ENCODE measurements around the gene NBPF12.
A peak's percentile ranks its signal among the peaks of the same experiment; 100 is the strongest.
"Not testable (repeated sequence)": the region's sequence is repeated elsewhere in the genome, so short reads cannot be mapped to it uniquely, and the experiment has no call there.

NBPF12 gene, protein sequence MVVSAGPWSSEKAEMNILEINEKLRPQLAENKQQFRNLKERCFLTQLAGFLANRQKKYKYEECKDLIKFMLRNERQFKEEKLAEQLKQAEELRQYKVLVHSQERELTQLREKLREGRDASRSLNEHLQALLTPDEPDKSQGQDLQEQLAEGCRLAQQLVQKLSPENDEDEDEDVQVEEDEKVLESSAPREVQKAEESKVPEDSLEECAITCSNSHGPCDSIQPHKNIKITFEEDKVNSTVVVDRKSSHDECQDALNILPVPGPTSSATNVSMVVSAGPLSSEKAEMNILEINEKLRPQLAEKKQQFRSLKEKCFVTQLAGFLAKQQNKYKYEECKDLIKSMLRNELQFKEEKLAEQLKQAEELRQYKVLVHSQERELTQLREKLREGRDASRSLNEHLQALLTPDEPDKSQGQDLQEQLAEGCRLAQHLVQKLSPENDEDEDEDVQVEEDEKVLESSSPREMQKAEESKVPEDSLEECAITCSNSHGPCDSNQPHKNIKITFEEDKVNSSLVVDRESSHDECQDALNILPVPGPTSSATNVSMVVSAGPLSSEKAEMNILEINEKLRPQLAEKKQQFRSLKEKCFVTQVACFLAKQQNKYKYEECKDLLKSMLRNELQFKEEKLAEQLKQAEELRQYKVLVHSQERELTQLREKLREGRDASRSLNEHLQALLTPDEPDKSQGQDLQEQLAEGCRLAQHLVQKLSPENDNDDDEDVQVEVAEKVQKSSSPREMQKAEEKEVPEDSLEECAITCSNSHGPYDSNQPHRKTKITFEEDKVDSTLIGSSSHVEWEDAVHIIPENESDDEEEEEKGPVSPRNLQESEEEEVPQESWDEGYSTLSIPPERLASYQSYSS (N-terminal part only)

DNA sequence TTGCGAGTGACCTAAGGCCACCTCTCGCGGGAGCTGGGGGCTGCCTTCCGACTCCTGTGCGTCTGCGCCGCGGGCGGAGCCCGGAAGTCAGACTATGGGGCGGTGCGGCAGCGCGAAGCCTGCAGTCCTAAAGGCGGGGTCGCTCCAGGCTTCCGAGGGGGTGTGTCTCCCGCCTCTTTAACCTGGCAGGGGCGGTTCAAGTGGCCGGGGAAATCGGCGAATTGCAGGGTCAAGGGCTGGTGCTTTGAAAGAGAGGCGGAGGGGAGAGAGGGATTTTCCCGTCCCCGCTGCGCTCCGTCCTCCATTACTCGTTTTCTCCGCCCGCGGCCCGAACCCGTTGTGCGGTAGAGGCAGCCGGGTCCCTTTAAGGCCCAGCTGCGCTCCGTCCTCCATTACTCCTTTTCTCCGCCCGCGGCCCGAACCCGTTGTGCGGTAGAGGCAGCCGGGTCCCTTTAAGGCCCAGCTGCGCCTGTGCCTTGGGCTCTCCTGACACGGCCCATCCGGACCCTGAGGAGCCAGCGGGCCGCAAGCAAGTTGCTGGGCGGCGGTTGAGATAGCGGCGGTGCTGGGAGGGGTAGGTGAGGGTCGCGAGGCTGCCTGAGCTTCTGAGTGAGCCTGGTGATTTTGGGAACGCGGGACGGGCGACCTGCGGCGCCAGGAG lies at the start of gene NBPF12:
Gene NBPF12 (plus strand): TSS at position 83 of the 661 bp plus-strand sequence. CDS start 21,820 bp downstream, outside the sequence.
- DNase-seq: peak; percentile 91

DNA sequence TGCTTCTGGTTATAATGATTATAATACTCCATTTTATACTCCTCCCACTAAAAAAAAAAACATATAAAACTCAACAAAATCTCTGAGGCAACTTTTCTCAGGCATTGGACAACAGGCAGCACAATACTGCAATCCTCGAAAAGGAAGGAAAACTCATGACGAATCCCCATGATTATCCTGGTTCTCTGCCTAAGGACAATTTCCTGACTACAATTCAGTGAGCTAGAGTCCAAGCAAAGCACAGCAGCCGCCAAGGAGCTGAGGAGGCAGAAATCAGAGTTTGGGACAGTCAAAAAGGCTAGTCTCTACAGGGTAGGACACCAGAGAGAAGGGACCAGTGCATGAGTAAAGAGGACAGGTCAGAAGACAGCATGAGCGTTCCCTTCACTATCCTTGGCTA lies 46.8 kb upstream of the NBPF12 start:
- not testable (repeated sequence) for DNase-seq

DNA sequence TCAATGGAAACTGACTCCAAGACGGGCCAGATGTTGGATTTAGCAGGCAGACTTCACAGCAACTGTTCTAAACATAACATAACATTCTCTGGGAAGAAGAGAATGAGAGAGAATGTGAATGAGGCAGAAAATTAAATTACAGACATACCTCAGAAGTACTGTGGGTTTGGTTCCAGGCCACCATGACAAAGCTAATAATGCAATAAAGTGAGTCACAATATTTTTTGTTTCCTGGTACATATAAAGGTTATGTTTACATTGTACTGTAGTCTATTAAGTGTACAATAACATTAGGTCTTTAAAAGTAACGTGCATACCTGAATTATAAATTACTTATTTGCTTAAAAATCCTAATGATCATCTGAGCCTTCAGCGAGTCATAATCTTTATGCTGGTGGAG lies 45.8 kb upstream of the NBPF12 start:
- DNase-seq: not testable (repeated sequence)

DNA sequence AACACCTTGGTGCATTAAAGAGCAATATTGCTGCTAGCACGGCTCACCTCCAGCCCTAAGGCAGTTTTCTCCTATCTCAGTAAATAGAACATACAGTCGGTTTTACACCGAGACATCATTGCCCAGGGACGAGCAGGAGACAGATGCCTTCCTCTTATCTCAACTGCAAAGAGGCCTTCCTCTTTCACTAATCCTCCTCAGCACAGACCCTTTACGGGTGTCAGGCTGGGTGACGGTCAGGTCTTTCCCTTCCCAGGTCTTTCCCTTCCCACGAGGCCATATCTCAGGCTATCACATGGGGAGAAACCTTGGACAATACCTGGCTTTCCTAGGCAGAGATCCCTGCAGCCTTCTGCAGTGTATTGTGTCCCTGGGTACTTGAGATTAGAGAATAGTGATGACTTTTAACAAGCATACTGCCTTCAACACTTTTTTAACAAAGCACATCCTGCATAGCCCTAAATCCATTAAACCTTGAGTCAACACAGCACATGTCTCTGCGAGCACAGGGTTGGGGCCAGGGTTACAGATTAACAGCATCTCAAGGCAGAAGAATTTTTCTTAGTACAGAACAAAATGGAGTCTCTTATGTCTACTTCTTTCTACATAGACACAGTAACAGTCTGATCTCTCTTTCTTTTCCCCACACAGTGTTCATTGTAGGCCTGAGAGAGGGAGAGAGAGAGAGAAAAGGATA lies 30.4 kb upstream of the NBPF12 start:
- DNase-seq: not testable (repeated sequence)

DNA sequence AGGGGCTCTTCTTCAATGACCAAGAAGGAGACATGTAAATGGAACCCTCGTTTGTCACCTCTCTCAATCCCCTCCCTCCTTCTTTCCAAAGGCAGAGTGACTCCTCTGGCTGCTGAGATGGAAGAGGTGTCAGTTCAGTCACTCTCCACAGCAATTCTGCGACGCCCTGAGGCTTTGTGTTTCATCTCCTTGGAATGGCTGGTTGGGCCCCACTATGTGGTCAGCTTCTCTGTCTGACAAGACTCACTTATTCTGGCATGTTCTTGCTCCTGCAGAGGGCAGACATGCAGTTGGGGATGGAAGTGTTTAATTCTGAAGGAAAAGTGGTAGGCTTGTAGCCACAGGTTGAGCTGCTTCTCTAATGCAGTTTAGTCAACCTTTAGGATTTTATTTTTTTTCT lies 25.1 kb upstream of the NBPF12 start:
- not testable (repeated sequence) for DNase-seq

DNA sequence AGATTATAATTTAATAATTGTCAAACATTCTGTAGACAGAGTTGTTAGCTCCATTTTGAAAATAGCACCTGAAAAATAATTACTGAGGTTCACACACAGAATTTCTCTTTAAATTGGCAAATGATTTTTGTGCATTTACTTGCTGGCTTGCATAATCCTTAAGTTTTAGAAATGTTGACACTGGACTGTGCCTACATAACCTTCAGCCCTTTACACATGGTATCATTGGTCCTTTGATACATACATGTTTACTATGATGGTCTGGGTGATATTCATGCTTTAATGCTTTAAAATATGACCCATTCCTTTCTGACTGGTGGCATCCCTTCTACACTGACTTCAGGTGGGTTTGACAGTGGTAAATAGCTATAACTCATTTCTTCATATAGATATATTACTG lies 17.3 kb upstream of the NBPF12 start:
- DNase-seq: not testable (repeated sequence)

DNA sequence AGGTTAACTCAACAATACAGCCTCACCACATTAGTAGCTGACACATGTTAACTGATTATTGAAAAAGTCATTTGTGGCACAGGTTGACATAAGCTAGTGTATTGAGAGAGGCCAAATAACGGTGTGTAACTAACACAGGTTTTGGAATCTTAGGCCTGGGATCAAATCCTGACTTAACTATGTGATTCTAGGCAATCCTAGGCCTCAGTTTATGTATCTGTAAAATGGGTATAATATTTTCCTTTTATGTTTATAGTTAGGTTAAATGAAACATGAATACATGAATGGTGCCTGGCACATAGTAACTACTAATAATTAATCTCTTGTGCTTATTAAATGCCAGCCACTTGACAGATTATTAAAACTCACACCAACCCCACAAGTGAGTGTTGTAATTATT lies 15.5 kb upstream of the NBPF12 start:
- DNase-seq: not testable (repeated sequence)

DNA sequence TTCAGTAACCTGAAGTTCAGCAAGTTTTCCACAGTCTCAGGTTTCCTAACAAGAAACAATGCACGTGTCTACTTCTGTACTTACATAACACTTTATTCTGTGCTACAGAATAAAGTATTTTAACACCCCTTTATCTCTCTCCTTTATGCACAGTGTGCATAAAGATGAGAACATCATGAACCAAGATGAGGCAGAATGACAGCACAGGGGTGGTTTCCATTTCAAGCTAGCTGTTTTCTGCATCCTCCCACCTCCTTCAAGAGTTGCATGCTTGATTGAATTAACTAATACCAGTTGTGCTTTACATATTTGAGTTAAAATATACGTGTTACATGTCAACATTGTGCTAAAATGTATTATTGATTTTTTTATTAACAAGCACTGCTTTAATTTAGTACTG lies 14.0 kb upstream of the NBPF12 start:
- not testable (repeated sequence) for DNase-seq

DNA sequence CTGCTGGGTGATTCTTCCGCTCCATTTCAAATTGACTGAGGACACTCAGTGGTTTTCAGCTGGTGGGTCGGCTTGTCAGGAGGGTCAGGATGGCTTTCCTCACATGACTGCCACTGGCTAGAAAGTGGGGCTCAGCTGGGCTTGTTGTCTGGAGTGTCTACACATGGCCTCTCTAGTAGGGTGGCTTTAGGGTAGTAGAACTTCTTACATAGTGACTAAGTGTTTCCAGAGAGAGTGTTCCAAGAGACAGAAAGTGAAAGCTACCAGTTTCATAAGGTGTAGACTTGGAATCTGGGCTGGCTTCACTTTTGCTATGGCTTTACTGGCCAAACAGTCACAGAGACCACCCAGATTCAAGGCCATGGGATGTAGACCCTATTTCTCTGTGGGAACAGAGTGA lies 11.7 kb upstream of the NBPF12 start:
- DNase-seq: not testable (repeated sequence)

DNA sequence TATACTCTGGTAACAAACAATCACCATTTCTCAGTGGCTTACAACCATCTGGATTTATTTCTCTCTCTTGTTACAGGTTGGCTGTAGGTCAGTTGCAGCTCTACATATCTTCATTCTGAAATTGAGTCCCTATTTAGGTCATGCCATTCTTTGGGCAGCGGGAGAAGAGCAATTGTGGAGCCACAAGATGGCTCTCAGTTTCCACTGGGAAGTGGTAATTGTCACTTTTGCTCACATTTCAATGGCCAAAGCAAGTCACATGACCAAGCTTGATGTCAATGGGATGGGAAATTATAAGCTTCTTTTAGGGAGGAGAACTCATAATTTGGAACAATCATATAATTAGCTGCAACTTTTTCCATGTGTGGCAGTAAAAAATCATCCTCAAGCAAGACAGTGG lies 7.9 kb upstream of the NBPF12 start:
- DNase-seq: not testable (repeated sequence)

DNA sequence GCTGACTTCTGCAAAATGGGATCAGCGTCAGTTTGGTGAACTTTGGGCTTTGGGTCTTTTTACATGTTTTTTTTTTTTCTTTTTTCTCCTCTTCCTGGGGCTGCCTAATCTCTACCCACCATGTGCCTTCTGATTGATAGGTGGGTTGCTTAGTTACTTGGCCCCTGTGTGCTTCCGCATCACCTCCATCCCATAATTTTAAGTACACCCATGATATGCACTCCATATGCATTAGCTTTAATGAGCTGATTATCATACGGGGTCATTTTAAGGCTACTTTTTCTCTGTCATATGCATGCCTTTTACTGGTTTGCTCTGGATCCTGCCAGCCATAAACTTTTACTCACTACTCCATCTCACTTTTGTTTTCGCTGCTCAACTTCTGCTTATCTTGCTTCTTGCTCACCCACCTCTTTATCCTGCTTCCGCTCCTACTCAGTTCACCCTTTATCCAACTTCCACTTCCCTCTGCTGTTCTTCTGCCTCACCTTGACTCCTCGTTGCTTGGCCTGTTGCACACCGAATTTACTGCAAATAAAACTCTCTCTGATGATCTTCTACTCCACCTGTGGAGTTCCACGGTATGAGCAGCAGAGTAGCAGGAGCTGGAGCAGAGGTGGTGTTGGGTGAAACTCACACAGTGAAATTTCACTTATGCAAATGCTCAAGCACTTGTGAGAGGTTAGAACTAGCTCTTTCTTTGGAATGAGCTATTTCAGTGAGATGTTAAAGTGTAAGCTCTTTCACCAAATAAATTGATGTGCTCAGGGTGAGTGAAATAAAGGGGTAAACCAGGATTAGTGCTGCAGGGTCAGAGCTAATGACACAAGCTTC lies 3.5 kb upstream of the NBPF12 start:
- not testable (repeated sequence) for DNase-seq

DNA sequence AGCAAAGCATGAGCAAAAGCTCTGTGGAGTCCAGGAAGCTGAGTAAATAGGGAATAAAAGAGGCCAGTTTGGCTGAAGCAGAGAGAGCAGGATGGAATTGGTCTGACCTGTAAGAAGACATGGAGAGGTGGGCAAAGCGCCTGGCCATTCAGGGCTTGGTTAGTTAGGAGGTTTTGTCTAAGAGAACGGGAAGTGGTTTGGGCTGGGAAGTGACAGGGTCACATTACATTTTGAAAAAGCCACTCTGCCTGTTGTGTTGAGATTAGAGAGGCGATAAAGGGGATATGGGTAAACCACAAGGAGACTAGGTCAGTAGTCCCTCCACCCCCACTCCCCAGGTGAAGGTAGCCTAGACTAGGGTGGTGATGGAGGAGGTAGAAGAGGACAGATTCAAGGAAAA lies 662 bp upstream of the NBPF12 start:
- not testable (repeated sequence) for DNase-seq

DNA sequence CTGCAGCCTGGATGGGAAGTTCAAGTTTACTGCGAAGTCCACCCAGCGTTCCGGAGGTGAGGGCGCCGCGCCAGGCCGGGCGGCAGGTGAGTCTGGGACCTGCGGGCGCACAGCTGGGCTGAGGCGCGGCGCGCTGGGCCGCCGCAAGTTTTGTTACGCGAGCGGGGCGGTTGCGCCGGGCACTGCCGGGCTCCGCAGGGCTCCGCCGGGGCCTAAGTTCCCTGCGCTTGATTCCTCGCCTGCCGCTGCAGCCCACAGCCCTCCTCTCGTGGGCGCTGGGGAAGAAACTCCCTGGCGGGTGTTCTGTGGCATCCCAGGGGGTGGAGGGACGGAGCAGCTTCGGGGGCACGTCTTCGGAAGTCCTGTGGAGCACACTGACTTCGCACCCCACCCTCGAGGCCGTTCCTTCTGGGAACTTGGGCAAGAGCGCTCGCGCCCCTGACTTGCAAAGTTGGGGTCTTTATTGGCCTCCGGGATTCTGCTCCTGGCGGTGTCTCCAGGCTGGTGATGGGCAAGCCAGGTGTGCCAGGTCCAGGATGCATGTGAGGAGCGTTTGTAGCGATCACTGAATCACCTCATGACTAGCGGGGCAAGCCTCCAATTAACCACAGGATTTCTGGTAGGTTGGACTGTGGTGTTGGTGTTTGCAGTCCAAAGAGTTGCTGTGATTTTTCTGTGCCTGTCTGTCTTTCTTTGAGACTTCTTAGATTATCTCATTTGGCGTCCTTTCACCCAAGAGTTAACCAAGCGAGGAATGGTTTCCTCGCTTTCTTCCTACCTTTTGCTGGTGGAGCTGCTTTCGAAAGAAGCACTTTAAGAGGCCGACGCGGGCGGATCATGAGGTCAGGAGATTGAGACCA lies 1.0 kb downstream of the NBPF12 start:
- peak; percentile 67 for DNase-seq

DNA sequence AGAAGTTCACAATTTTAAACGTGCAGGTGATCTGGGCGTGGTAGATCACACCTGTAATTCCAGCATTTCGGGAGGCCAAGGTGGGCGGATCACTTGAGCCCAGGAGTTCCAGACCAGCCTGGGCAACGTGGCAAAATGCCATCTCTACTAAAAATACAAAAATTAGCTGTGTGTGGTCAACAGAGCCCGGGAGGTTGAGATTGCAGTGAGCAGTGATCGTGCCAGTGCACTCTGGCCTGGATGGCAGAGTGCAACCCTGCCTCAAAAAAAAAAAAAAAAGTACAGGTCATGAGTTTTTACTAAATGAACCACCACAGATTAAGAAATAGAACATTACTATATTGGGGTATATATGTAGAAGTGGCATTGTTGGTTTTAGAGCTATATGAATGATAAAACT lies 2.2 kb downstream of the NBPF12 start:
- not testable (repeated sequence) for DNase-seq

DNA sequence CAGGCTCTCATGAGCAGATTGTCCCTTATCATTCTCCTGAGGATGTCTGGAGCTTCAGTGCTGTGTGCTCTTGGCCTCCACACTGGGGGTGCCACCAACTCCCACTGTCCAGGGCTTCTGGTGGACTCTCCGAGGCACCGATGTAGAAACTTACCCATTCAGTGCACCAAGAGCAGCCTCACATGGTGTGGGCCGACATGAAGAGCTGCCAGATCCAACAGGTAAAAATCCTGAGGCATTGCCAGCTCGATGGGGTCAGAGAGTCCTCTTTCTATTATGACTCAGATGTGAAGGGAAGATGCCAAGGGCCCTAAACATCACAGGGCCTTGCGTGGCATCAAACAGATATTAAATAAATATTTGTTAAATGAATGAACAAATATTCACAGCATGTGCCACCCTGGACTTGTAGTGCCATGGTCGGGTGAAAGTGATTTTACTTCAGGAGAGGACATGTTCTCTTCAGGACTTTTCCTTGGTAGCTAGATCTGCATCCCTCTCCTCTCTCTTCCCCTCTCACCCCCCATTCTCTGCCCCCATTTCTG lies 5.3 kb downstream of the NBPF12 start:
- not testable (repeated sequence) for DNase-seq

DNA sequence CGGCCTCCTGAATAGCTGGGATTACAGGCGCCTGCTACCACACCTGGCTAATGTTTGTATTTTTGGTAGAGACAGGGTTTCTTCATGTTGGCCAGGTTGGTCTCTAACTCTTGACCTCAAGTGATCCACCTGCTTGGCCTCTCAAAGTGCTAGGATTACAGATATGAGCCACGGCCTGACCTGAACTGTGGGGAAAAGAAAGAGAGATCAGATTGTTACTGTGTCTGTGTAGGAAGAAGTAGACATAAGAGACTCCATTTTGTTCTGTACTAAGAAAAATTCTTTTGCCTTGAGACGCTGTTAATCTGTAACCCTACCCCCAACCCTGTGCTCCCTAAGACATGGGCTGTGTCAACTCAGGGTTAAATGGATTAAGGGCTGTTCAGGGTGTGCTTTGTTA lies 10.0 kb downstream of the NBPF12 start:
- not testable (repeated sequence) for DNase-seq

DNA sequence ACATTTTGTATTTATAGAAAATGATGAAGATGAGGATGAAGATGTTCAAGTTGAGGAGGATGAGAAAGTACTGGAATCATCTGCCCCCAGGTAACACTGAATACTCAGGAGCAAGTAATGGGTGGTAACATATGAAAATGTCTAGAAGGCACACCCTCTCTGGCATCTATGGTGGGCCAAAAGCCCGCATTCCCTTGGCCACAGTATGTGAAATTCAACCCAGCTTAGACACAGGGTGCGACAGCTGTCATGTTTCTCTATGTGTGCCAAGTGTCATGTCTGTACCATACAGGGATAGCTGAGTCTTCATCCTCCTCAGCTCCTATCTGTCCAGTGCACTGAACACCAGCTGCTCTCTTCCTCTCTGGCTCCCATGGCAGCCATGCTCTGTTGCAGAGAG lies 26.2 kb downstream of the NBPF12 start:
- not testable (repeated sequence) for DNase-seq

DNA sequence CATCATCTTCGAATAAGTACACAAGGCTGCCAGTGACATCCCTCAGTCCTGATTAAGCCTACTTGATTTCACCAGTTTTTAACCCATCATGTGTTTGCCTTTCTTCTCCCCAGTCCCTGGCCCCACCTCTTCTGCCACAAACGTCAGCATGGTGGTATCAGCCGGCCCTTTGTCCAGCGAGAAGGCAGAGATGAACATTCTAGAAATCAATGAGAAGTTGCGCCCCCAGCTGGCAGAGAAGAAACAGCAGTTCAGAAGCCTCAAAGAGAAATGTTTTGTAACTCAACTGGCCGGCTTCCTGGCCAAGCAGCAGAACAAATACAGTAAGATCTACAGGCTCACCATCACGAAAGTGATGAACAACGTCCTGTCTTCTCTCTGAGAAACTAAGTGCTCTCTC lies 28.2 kb downstream of the NBPF12 start:
- DNase-seq: not testable (repeated sequence)

DNA sequence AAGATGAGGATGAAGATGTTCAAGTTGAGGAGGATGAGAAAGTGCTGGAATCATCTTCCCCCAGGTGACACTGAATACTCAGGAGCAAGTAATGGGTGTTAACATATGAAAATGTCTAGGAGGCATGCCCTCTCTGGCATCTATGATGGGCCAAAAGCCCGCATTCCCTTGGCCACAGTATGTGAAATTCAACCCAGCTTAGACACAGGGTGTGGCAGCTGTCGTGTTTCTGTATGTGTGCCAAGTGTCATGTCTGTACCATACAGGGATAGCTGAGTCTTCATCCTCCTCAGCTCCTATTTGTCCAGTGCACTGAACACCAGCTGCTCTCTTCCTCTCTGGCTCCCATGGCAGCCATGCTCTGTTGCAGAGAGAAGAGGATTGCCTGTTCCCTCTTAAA lies 32.5 kb downstream of the NBPF12 start:
- not testable (repeated sequence) for DNase-seq

DNA sequence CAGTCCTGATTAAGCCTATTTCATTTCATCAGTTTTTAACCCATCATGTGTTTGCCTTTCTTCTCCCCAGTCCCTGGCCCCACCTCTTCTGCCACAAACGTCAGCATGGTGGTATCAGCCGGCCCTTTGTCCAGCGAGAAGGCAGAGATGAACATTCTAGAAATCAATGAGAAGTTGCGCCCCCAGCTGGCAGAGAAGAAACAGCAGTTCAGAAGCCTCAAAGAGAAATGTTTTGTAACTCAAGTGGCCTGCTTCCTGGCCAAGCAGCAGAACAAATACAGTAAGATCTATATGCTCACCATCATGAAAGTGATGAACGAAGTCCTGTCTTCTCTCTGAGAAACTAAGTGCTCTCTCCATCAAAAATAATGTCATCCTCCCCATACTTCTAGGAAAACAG lies 34.6 kb downstream of the NBPF12 start:
- DNase-seq: not testable (repeated sequence)
